DMS153 (cell line): ENCODE measurements around the gene AP2B1.

Experiments
- DNase-seq: peaks from one replicate; lab custom pipeline; 2025; lab: John Stamatoyannopoulos, UW

The AP2B1 gene

DNA sequence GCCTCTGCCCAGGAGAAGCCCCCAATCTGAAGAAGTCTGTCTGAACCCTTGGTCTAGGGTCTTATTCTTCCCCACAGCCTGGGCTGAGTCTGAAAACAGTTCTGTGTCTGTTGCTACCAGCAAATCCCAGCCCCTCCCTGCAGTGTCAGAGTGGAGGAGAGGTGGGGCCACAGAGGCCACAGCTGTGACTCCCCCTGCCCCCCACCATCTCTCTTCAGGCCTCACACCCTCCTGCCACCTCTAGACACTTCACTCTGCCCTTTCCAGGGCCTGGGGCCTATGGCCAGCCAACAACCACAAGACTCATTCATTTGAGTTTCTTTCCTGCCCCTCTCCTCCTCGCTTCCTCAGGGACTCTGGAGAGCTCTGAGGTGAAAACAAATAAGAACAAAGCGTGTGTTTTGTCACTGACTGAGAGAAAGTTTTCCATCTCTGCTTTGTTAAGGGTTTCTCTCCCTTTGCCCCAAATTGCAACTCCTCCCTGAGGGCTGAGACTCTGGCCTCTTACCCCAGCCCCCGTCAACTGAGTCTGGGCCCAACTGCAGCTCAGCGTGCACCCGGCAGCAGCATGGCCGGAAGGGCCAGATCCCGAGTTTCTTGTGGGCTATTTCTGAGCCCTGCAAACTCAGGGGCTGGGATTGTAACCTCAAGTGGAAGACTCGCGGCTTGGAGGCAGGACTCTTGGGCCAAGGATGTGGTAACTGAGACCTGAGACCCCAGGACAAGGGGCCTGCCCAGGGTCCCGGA, 186.7 kb downstream of the AP2B1 start:
- no peak for DNase-seq

DNA sequence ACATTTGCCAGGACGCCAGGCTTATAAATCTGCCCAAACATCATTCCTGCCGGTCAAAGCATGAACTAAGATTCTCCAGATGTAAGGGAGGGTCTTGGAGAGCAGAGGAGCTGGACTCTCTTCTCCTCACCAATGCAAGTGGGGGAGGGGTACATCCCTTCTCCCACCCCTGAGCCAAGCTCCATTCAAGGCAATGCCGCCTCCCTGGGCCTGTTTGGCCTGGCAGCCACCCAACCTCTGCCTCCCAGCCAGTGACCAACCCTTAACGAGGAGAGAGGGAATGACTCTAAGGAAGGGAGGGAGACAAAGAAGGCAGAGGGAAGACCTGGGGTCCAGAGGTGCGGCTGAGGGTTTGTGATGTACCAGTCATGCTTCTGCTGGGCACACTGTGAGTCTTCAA, 187.4 kb downstream of the AP2B1 start:
- DNase-seq, result no peak

DNA sequence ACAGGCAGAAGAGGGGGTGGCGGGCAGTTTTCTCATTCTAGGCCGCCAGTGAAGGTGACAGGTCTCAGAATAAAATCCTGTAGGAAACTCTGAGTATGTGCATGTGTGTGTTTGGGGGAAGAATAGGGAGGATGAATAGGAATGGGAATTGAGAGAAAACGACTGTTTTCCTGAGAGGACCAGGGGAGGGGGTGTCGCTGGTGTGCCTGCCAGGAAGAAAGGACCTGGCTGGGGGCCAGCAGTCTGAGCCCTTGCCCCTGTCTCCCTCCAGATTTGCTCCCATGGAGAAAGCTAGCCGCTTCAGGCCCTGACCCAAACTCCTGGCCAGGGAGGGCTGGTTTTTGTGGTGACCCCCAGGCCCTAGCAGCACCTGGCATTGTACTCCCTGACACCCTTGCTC, 187.9 kb downstream of the AP2B1 start:
- no peak for DNase-seq

- no peak for DNase-seq
Measured at GRCh38 chr17:35775583-35775982, 188.5 kb downstream of the AP2B1 start.
